ENCODE measurements around the gene ZNF697.

The ZNF697 gene

GRCh38 chr1:119632103-119632490, 16.0 kb downstream of the ZNF697 start:
- H3K27ac ChIP-seq = no peak overlapping the region
- TF ChIP-seq ZFX (IDR thresholded peaks at IDR 0.05) = no peak
- TF ChIP-seq, protein P1, sequence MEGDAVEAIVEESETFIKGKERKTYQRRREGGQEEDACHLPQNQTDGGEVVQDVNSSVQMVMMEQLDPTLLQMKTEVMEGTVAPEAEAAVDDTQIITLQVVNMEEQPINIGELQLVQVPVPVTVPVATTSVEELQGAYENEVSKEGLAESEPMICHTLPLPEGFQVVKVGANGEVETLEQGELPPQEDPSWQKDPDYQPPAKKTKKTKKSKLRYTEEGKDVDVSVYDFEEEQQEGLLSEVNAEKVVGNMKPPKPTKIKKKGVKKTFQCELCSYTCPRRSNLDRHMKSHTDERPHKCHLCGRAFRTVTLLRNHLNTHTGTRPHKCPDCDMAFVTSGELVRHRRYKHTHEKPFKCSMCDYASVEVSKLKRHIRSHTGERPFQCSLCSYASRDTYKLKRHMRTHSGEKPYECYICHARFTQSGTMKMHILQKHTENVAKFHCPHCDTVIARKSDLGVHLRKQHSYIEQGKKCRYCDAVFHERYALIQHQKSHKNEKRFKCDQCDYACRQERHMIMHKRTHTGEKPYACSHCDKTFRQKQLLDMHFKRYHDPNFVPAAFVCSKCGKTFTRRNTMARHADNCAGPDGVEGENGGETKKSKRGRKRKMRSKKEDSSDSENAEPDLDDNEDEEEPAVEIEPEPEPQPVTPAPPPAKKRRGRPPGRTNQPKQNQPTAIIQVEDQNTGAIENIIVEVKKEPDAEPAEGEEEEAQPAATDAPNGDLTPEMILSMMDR (conservative IDR thresholded peaks at IDR 0.05) = no peak

DNA sequence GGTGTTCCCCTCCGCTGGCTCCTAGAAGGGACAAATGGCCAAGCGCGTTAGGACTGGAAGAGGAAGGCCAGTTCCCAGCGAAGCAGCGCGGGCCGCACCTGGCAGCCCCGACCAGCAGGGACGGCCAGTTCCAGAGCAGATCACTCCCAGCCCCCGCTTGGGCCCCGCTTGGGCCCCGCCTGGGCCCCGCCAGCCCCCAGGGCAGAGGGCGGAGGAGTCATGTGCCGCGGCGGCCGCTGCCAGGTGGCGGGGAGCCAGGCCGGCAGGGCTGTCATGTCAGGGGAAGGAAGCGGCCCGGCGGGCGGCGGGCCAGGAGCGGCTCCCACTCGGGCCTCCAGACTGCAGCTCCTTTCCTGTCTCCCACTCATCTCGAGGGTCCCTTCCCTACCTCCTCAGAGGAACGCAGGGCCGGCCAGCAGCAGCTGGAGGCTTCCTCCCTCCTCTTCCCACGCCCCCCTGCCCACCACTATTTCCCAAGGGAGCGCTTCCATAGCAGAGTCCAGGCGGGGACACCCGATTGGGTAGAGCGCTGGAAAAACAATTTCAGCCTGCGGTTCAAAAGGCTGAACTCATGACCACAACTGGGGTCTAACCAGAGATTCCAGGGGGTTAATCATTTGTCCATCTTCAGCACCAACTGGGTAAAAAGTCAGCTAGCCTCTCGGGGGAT, 16.5 kb downstream of the ZNF697 start:
- no peak overlapping the region for H3K27ac ChIP-seq
- no peak for TF ChIP-seq ZFX (IDR thresholded peaks at IDR 0.05)
- TF ChIP-seq, protein P1 (conservative IDR thresholded peaks at IDR 0.05) = no peak

DNA sequence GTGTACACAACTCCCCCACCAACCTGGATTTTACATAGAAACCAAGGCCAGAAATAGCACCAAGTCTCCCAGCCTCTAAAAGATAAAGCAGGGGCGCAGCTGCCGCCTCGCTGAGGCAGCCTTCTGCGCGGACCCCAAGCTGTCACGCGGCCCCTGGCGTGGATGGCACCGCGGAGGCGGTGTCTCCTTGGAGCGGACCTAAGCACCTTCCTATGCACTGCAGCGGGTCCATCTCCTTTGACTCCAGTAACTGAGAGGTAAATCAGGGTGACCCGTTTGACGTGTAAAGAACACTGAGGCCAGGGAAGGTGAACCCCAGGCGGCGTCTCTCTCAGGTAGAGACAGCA, 17.0 kb downstream of the ZNF697 start:
- no peak overlapping the region for H3K27ac ChIP-seq
- no peak for TF ChIP-seq ZFX (IDR thresholded peaks at IDR 0.05)
- TF ChIP-seq, protein P1 (conservative IDR thresholded peaks at IDR 0.05) = no peak

DNA sequence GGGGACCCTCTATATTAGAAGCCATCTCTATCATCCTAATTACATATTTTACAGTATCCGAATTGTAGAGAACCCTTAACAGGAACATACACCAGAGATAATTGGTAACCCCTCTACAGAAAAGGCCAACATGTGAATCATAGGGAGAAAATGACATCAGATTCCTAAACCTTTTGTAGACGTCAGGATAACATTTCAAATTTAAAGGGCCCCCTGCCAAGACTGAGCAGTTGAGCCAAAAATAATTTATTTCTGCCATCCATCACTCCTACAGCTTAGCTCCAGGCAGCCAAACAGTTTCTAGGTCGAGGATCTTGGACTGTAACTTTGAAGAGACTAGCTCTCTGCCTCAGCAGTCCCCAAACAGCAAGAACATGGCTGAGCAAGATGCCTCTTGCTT, 21.2 kb downstream of the ZNF697 start:
- TF ChIP-seq, protein P1 (conservative IDR thresholded peaks at IDR 0.05) = no peak
- no peak for TF ChIP-seq ZFX (IDR thresholded peaks at IDR 0.05)
- peak overlapping the region; percentile 83 for H3K27ac ChIP-seq

- peak overlapping the region; percentile 83 for H3K27ac ChIP-seq
- TF ChIP-seq ZFX (IDR thresholded peaks at IDR 0.05) = no peak
- TF ChIP-seq, protein P1 (conservative IDR thresholded peaks at IDR 0.05) = no peak
Observed at GRCh38 chr1:119626011-119626545, 22.0 kb downstream of the ZNF697 start.

GRCh38 chr1:119623678-119624077, 24.4 kb downstream of the ZNF697 start:
- TF ChIP-seq ZFX (IDR thresholded peaks at IDR 0.05) = no peak
- TF ChIP-seq, protein P1 (conservative IDR thresholded peaks at IDR 0.05) = no peak
- peak overlapping the region; percentile 83; the same call in 1 of the 2 replicates for H3K27ac ChIP-seq

- H3K27ac ChIP-seq = no peak overlapping the region
- TF ChIP-seq ZFX (IDR thresholded peaks at IDR 0.05) = no peak
- TF ChIP-seq, protein P1 (conservative IDR thresholded peaks at IDR 0.05) = no peak
Observed at GRCh38 chr1:119623193-119623515, 24.9 kb downstream of the ZNF697 start.
